HepG2 (cell line): ENCODE data around the gene PRDX2. TPM values are rescaled to one million over a fixed set of nuclear protein-coding genes. Genes with fewer than 3 reads are reported as not detected.

Source experiments
- AHR ChIP-seq: IDR thresholded peaks from 2 replicates; pipeline ENCODE4 v1.6.1; 2018; ENCODE audit warnings: missing genetic modification reagents, missing compliant biosample characterization
- DR1 ChIP-seq: sonication (generic); formaldehyde crosslinking; IDR thresholded peaks from 2 replicates; pipeline ENCODE4 v1.8.0; 2021; ENCODE audit warnings: mild to moderate bottlenecking, missing genetic modification reagents, inconsistent platforms
- JUND ChIP-seq: sonication (generic); formaldehyde crosslinking; IDR thresholded peaks from 2 replicates; pipeline ENCODE4 v1.8.0; 2022; ENCODE audit warnings: mild to moderate bottlenecking, missing genetic modification reagents
- KDM2A ChIP-seq: sonication (generic); formaldehyde crosslinking; IDR thresholded peaks from 2 replicates; pipeline ENCODE4 v1.4.0; 2020; ENCODE audit warnings: low read depth, missing genetic modification reagents, borderline replicate concordance
- NFE2 ChIP-seq: sonication (generic); formaldehyde crosslinking; IDR thresholded peaks from 2 replicates; pipeline ENCODE4 v1.4.0; 2020; ENCODE audit warnings: missing genetic modification reagents
- PCBP1 ChIP-seq: fragments of 200-400 bp; formaldehyde crosslinking; IDR thresholded peaks from 2 replicates; pipeline ENCODE4 v1.6.1; 2017; ENCODE audit warnings: mild to moderate bottlenecking, low read depth, low read length, borderline replicate concordance
- POLR2G ChIP-seq: fragments of 200-400 bp; formaldehyde crosslinking; IDR thresholded peaks from 2 replicates; pipeline ENCODE4 v1.6.1; 2018; ENCODE audit warnings: mild to moderate bottlenecking, low read depth, low read length, moderate library complexity
- SIX1 ChIP-seq: sonication (generic); formaldehyde crosslinking; IDR thresholded peaks from 2 replicates; pipeline ENCODE4 v1.4.0; 2020; ENCODE audit warnings: missing genetic modification reagents, borderline replicate concordance
- SP2 ChIP-seq: sonication (generic); formaldehyde crosslinking; IDR thresholded peaks from 2 replicates; pipeline ENCODE4 v1.5.1; 2020; ENCODE audit warnings: mild to moderate bottlenecking, missing genetic modification reagents
- SRF ChIP-seq: IDR thresholded peaks from 2 replicates; pipeline ENCODE4 v1.6.1; 2011; ENCODE audit warnings: mild to moderate bottlenecking, low read depth, low read length, moderate library complexity
- ZBTB21 ChIP-seq: sonication (generic); formaldehyde crosslinking; IDR thresholded peaks from 2 replicates; pipeline ENCODE4 v1.4.0; 2020; ENCODE audit warnings: missing genetic modification reagents
- ZIK1 ChIP-seq: sonication (generic); formaldehyde crosslinking; IDR thresholded peaks from 2 replicates; pipeline ENCODE4 v1.5.0; 2020; ENCODE audit warnings: mild to moderate bottlenecking, low read depth, missing genetic modification reagents, borderline replicate concordance
- ZNF143 ChIP-seq: sonication (generic); formaldehyde crosslinking; IDR thresholded peaks from 2 replicates; pipeline ENCODE4 v1.4.0; 2020; ENCODE audit warnings: missing genetic modification reagents
- ZNF615 ChIP-seq: sonication (generic); formaldehyde crosslinking; IDR thresholded peaks from 2 replicates; pipeline ENCODE4 v1.5.0; 2020; ENCODE audit warnings: mild to moderate bottlenecking, missing genetic modification reagents, borderline replicate concordance
- ZNF724P ChIP-seq: sonication (generic); formaldehyde crosslinking; IDR thresholded peaks from 2 replicates; pipeline ENCODE4 v1.8.0; 2022; ENCODE audit warnings: missing genetic modification reagents, borderline replicate concordance
- ZNF850 ChIP-seq: sonication (generic); formaldehyde crosslinking; conservative IDR thresholded peaks from 2 replicates; pipeline ENCODE4 v1.9.0; 2021; ENCODE audit warnings: mild to moderate bottlenecking, missing genetic modification reagents
- polyA plus RNA-seq, 8 experiments: library from polyadenylated mRNA; depleted of rRNA in 3 of 8; stranded (reverse) in 7 of 8; unstranded in 1 of 8; fragments of >200 nt; fragmentation: Illumina TruSeq in 4 of 8; extraction: Trizol in 4 of 8; gene quantifications; 2 replicates each; pipeline versions ENCODE4 v1.2.1 to v1.2.3, GENCODE V29; 2011 to 2016; ENCODE audit warnings: low read depth in 4 of 8, missing spikeins in 1 of 8, mixed read lengths in 1 of 8; ENCODE audit not compliant: insufficient read depth in 1 of 8
- total RNA-seq, 5 experiments: library from RNA; depleted of rRNA; stranded (reverse); fragments of >200 nt; fragmentation: Illumina TruSeq; extraction: Trizol; gene quantifications; 2 replicates each; pipeline ENCODE4 v1.2.3, GENCODE V29; 2016; ENCODE audit warnings: low read depth in 1 of 5
- TF ChIP-seq, protein P1 (sequence below): sonication (generic); formaldehyde crosslinking; IDR thresholded peaks from 2 replicates; pipeline ENCODE4 v1.4.0; 2020; ENCODE audit warnings: mild to moderate bottlenecking, missing genetic modification reagents
- TF ChIP-seq, protein P2 (sequence below): sonication (generic); formaldehyde crosslinking; IDR thresholded peaks from 2 replicates; pipeline ENCODE4 v1.4.0; 2020; ENCODE audit warnings: missing genetic modification reagents
- TF ChIP-seq, protein P3 (sequence below): sonication (generic); formaldehyde crosslinking; IDR thresholded peaks from 2 replicates; pipeline ENCODE4 v1.5.0; 2020; ENCODE audit warnings: mild to moderate bottlenecking, missing genetic modification reagents

The PRDX2 gene
- total and polyA plus RNA-seq, 2 of the 13 experiments (the other 11 are each of a cell fraction or from before 2014, with no cell fraction given) = 218 to 381 TPM

DNA sequence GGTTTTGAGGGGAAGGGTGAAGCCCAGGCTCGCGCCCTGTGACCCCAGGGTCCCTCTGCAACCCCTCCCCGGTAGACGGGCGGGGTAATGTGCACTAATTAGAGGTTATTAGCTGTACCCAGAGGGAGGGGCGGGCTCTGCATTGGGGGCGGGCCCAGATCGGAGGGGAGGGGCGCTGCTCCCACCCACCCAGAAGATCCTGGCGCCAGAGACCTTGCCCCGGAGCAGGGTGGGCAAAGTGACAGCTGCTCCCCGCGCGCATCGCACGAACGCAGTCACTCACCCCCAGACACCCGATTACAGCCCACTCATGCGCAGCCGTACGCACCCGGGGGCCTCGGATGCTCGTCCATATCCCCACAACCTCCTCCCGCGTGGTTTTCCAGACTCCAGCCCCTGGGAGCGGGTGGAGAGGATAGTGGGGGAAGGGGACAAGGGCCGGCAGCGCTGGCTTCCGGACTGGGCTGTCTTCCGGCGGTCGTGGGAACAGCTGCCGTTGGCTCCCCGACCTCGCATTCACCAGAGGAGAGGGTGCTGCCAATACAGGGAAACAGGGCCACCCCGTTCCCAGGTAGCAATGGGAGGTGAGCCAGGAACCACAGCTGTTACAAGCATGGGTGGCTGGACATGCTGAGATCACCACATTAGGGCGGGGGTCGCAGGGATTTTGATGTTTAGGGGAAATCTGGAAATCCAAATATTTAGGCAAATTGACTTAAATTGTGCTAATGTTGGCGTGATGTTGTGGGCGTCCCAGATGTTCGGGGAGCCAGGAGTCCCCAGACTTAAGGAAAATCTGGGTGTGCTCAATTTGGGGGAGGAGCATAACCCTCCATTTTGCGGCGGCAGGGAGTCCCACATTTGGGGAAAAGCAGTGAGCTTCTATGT lies 23.3 kb downstream of the PRDX2 start (continued):
- TF ChIP-seq, protein P1, sequence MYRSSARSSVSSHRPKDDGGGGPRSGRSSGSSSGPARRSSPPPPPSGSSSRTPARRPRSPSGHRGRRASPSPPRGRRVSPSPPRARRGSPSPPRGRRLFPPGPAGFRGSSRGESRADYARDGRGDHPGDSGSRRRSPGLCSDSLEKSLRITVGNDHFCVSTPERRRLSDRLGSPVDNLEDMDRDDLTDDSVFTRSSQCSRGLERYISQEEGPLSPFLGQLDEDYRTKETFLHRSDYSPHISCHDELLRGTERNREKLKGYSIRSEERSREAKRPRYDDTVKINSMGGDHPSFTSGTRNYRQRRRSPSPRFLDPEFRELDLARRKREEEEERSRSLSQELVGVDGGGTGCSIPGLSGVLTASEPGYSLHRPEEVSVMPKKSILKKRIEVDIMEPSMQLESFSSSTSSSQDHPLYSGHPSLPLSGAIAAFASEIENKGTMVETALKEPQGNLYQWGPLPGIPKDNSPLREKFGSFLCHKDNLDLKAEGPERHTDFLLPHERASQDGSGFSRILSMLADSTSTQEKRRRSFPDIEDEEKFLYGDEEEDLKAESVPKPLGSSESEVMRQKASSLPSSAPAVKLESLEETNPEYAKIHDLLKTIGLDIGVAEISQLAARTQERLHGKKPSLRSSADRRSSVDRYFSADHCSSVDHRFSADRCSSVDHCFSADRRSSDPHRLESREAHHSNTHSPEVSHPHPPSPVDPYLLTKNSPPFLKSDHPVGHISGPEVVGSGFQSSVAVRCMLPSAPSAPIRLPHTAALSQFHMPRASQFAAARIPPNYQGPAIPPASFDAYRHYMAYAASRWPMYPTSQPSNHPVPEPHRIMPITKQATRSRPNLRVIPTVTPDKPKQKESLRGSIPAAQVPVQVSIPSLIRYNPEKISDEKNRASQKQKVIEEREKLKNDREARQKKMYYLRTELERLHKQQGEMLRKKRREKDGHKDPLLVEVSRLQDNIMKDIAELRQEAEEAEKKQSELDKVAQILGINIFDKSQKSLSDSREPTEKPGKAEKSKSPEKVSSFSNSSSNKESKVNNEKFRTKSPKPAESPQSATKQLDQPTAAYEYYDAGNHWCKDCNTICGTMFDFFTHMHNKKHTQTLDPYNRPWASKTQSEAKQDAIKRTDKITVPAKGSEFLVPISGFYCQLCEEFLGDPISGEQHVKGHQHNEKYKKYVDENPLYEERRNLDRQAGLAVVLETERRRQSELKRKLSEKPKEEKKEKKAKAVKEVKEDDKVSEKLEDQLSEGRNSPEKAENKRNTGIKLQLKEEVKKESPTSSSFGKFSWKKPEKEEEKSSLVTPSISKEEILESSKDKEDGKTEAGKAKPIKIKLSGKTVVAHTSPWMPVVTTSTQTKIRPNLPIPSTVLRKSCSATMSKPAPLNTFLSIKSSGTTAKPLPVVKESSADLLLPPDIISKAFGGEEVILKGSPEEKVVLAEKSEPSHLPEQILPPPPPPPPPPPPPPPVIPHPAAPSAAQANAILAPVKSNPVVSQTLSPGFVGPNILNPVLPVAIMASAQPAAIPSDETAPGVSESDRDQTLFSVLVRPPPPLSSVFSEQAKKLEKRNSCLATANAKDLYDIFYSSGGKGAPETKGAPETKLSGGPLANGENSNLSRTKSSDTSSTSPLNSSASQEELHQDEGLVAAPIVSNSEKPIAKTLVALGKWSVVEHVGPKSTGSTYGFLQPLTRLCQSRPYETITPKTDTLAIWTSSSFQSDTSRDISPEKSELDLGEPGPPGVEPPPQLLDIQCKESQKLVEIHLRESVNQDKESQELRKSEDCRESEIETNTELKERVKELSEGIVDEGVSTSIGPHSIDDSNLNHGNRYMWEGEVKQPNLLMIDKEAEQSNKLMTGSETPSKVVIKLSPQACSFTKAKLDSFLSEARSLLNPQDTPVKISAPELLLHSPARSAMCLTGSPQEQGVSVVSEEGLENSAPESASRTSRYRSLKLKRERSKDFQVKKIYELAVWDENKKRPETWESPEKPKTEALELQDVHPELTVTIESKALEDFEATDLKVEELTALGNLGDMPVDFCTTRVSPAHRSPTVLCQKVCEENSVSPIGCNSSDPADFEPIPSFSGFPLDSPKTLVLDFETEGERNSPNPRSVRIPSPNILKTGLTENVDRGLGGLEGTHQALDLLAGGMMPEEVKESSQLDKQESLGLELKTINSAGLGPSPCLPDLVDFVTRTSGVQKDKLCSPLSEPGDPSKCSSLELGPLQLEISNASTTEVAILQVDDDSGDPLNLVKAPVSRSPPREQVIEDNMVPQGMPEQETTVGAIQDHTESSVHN (CRISPR knock-in tag) = no peak
- TF ChIP-seq DR1 (CRISPR knock-in tag) = no peak
- peak; percentile 12; the same call in 1 of the 2 replicates for TF ChIP-seq KDM2A (CRISPR knock-in tag)
- no peak for TF ChIP-seq SIX1 (CRISPR knock-in tag)
- no peak for TF ChIP-seq AHR (CRISPR knock-in tag)
- no peak for TF ChIP-seq JUND
- peak; percentile 43; the same call in 1 of the 2 replicates for TF ChIP-seq POLR2G
- TF ChIP-seq ZIK1 (CRISPR knock-in tag) = no peak
- TF ChIP-seq, protein P2, sequence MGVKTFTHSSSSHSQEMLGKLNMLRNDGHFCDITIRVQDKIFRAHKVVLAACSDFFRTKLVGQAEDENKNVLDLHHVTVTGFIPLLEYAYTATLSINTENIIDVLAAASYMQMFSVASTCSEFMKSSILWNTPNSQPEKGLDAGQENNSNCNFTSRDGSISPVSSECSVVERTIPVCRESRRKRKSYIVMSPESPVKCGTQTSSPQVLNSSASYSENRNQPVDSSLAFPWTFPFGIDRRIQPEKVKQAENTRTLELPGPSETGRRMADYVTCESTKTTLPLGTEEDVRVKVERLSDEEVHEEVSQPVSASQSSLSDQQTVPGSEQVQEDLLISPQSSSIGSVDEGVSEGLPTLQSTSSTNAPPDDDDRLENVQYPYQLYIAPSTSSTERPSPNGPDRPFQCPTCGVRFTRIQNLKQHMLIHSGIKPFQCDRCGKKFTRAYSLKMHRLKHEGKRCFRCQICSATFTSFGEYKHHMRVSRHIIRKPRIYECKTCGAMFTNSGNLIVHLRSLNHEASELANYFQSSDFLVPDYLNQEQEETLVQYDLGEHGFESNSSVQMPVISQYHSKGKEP (CRISPR knock-in tag) = no peak
- TF ChIP-seq NFE2 (CRISPR knock-in tag) = no peak
- no peak for TF ChIP-seq ZNF143 (CRISPR knock-in tag)
- TF ChIP-seq, protein P3, sequence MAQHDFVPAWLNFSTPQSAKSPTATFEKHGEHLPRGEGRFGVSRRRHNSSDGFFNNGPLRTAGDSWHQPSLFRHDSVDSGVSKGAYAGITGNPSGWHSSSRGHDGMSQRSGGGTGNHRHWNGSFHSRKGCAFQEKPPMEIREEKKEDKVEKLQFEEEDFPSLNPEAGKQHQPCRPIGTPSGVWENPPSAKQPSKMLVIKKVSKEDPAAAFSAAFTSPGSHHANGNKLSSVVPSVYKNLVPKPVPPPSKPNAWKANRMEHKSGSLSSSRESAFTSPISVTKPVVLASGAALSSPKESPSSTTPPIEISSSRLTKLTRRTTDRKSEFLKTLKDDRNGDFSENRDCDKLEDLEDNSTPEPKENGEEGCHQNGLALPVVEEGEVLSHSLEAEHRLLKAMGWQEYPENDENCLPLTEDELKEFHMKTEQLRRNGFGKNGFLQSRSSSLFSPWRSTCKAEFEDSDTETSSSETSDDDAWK (CRISPR knock-in tag) = no peak
- no peak for TF ChIP-seq ZNF615
- no peak for TF ChIP-seq ZNF850 (CRISPR knock-in tag)
- no peak for TF ChIP-seq ZBTB21
- no peak for TF ChIP-seq SRF
- no peak for TF ChIP-seq PCBP1
- TF ChIP-seq SP2 (CRISPR knock-in tag) = no peak
- TF ChIP-seq ZNF724P (CRISPR knock-in tag) = no peak
